Heart right ventricle (tissue), 16 donors: ENCODE measurements around the gene MC1R. TPM values are rescaled to one million over a fixed set of nuclear protein-coding genes. Genes with fewer than 3 reads are reported as not detected.

Experiments
- ATAC-seq, 8 donors: fragments of 200-7000 bp; cut with Tn5 transposase; one replicate each; pipeline ENCODE4 v1.9.1; 2020; ENCODE audit warnings: mild to moderate bottlenecking in 8 of 8, moderate library complexity in 8 of 8, moderate number of reproducible peaks in 1 of 8
- DNase-seq, 2 donors: peaks; one replicate each; pipeline ENCODE4 v3.0.0-alpha.2; 2020
- H3K27ac ChIP-seq, 10 donors: fragments of 200-600 bp; sonication (generic) in 2 of 10; one replicate each; pipeline versions ENCODE4 v1.5.0 to v1.8.0; 2020 to 2022; ENCODE audit warnings: mild to moderate bottlenecking in 3 of 10
- H3K27me3 ChIP-seq, 7 donors: fragments of 200-600 bp; one replicate each; pipeline ENCODE4 v1.8.0; 2021 to 2022; ENCODE audit warnings: mild to moderate bottlenecking in 2 of 7
- H3K36me3 ChIP-seq, 9 donors: fragments of 200-600 bp; sonication (generic) in 1 of 9; one replicate each; pipeline versions ENCODE4 v1.5.0 to v1.8.0; 2020 to 2022; ENCODE audit warnings: mild to moderate bottlenecking in 2 of 9
- H3K4me1 ChIP-seq, 9 donors: fragments of 200-600 bp; sonication (generic) in 1 of 9; one replicate each; pipeline versions ENCODE4 v1.5.0 to v1.8.0; 2020 to 2022; ENCODE audit warnings: mild to moderate bottlenecking in 4 of 9
- H3K4me3 ChIP-seq, 10 donors: fragments of 200-600 bp; sonication (generic) in 2 of 10; one replicate each; pipeline versions ENCODE4 v1.5.0 to v1.8.0; 2020 to 2022; ENCODE audit warnings: mild to moderate bottlenecking in 7 of 10, moderate library complexity in 2 of 10
- H3K9me3 ChIP-seq, 11 donors: fragments of 200-600 bp in 10 of 11; sonication (generic) in 2 of 11; one replicate each; pipeline versions ENCODE4 v1.5.0 to v1.8.0; 2013 to 2022; ENCODE audit warnings: mild to moderate bottlenecking in 2 of 11, control low read depth in 1 of 11, moderate library complexity in 1 of 11
- CTCF ChIP-seq, 9 donors: fragments of 200-600 bp; sonication (generic) in 2 of 9; IDR thresholded peaks; one replicate each; pipeline versions ENCODE4 v1.5.0 to v1.8.0; 2021 to 2022; ENCODE audit warnings: antibody characterized with exemption in 9 of 9, mild to moderate bottlenecking in 5 of 9, moderate library complexity in 1 of 9
- WGBS, 2 donors: extraction: QIAGEN DNeasy Blood & Tissue Kit; methylation state at CpG; one replicate each; pipeline ENCODE4 v1.1.7; 2013; ENCODE audit warnings: inconsistent platforms in 1 of 2; 5-methylcytosine and 5-hydroxymethylcytosine counted together
- intact Hi-C, 10 donors: fragments of 100-400 bp; cut with DNase I; formaldehyde crosslinking; loops; one replicate each; pipeline versions ENCODE4 v1.11.1 to v1.14.2; 2022
- polyA plus RNA-seq, 2 donors: library from polyadenylated mRNA; stranded (reverse); fragments of 200-250 nt; gene quantifications; one replicate each; pipeline ENCODE4 v1.2.3, GENCODE V29; 2013
- total RNA-seq, 10 donors: library from RNA; stranded (reverse); fragmentation: NEBNext Ultra II Directional in 3 of 10; extraction: Animal tissue kit (Norgen Biotek cat#: 25700) in 3 of 10; gene quantifications; one replicate each; pipeline versions ENCODE4 v1.2.1 to v1.2.4, GENCODE V29; 2021 to 2023
- donor health status: Arrhythmogenic right ventricular cardiomyopathy.
- donor health status: ischemic (EF 13 %, LVEDD 7.1; RV severe dilation, severe dysfunction).
- donor health status: healthy with polysubstance abuse.
- donor health status: DM: no; HTN: yes; CAD: no.
- donor health status: DM: no; HTN: no; CAD: no.
- donor health status: ischemic (EF 25% LVEDD 6.9; RV normal size, moderate dysfunction).
- donor health status: ischemic (EF 25% LVEDD 5.7; RV mildly dilated, moderate dysfunction).
- donor health status: healthy.
- donor health status: DM: yes; HTN: yes; CAD: no.
- donor health status: Ischemic cardiomyopathy.
- donor health status: ischemic (EF 35%, LVEDD 5.7; RV mildly dilated, moderate dysfunction).
- donor health status: nonischemic (EF 11% LVEDD 7.7; RV severe dilation, severe dysfunction).
- donor health status: DM: yes; HTN: yes; CAD: no.
- donor health status: PGD.
- donor health status: ischemic (EF 29% LVEDD 5.4; RV normal size, mild dysfunction).
- donor health status: nonischemic (EF 23%, LVEDD 6.1; RV moderate dilation, normal function).

Gene MC1R
- total and polyA plus RNA-seq, 12 donors, result 0.64 to 4.5 (median 1.3) TPM

DNA sequence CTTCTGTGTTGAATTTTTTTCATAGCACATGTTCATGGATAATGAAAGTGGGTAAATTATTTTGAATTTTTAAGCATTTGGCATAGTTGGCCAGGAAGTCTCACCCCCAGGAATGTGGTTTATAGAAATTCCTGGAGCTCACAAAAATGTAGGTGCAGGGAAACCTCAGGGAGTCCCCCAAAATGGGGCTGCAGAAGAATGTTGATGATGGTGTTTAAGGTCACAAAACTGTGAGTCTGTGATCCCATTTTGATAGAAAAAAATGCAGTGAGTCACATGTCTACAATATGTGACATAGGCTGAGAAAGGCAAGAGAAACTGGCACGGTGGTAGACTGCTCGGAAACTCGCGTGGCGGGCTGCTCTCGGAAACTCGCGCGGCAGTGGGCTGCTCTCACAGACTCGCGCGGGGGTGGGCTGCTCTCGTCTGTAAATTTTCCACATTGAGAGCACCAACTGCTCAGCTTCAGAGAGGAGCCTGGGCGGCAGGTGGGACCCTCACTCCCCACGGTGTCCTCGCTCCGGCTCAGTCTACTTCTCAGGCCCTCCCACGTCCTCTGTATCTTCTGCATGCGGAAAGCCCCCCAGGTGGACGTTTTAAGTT is 18.7 kb upstream of the MC1R start:
- TF ChIP-seq CTCF (IDR thresholded peaks at IDR 0.05), result no peak
- Histone ChIP-seq H3K27me3 (no peaks in the 10 kb centered on the region), H3K4me1 (no peaks in the 10 kb centered on the region), H3K4me3 (no peak overlapping the region), H3K9me3 (no peaks in the 10 kb centered on the region), H3K36me3 (peaks cover 5 to 90% (median 65%) of the 10 kb centered on the region in 9 donors), H3K27ac (no peak overlapping the region)
- intact Hi-C loops, result no loop called here
- 95% methylated on average over 20 of the region's 20 CpGs for WGBS, 2 donors
- DNase-seq (no peak), ATAC-seq (no peak)

GRCh38 chr16:89900885-89901284 is 17.8 kb upstream of the MC1R start:
- 97% methylated on average over 17 of the region's 17 CpGs for WGBS, 2 donors
- no peak for DNase-seq
- Histone ChIP-seq H3K9me3 (no peaks in the 10 kb centered on the region), H3K36me3 (peaks cover 7 to 90% (median 55%) of the 10 kb centered on the region in 9 donors), H3K4me1 (no peaks in the 10 kb centered on the region), H3K4me3 (no peak overlapping the region), H3K27me3 (no peaks in the 10 kb centered on the region), H3K27ac (no peak overlapping the region)
- intact Hi-C loops, result no loop called here
- TF ChIP-seq CTCF (IDR thresholded peaks at IDR 0.05), result no peak
- ATAC-seq, result no peak

DNA sequence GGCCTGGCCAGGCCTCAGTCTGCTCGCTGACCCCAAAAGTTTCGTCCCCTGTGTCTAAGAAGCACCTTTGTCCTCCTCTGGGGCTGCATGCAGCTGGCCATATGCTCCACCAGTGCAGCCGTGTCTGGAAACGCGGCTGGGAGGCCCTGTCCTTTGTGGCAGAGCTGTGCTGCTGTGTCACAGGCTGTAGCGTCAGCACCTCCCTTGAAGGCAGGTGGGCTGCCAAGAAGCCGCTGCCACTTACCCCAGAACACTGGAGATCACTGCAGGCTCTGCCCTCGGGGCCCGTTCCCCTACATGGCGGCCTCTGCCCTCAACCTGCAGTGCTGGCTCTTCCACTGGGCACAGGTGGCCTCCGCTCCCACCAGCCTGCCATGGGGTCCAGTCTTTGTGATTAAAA is 15.7 kb upstream of the MC1R start:
- Histone ChIP-seq H3K27me3 (no peaks in the 10 kb centered on the region), H3K36me3 (peaks cover 7 to 82% (median 52%) of the 10 kb centered on the region in 9 donors), H3K4me1 (no peaks in the 10 kb centered on the region), H3K27ac (peak overlapping the region in 1 of 10 donors; percentile 67), H3K4me3 (no peak overlapping the region), H3K9me3 (no peaks in the 10 kb centered on the region)
- intact Hi-C loops, result no loop called here
- DNase-seq, result no peak
- WGBS, 2 donors, result 90 to 92% methylated on average over 11 of the region's 11 CpGs
- ATAC-seq, result peak in 1 of 8 donors; percentile 69
- no peak for TF ChIP-seq CTCF (IDR thresholded peaks at IDR 0.05)

- no peaks in the 10 kb centered on the region for H3K9me3 ChIP-seq
- H3K4me3 ChIP-seq, result no peak overlapping the region
- 92 to 93% methylated on average over 19 of the region's 19 CpGs for WGBS, 2 donors
- ATAC-seq, result no peak
- H3K36me3 ChIP-seq, result peaks cover 3 to 76% (median 45%) of the 10 kb centered on the region in 9 donors
- H3K27me3 ChIP-seq, result no peaks in the 10 kb centered on the region
- intact Hi-C loops, result no loop called here
- H3K27ac ChIP-seq, result no peak overlapping the region
- no peak for DNase-seq
- H3K4me1 ChIP-seq, result no peaks in the 10 kb centered on the region
- TF ChIP-seq CTCF (IDR thresholded peaks at IDR 0.05), result no peak
These were observed 14.7 kb upstream of the MC1R start for GRCh38 chr16:89903908-89904515.
